Activated T-helper 1 cell treated with anti-CD3 and anti-CD28 coated beads, Interleukin-12 subunit alpha, Interleukin-12 subunit beta, Interleukin-2, Interleukin-4 antibody, amounts not matched to agents 30 ng/mL and 10 ng/mL and 1 ng/mL, durations not matched to agents 14 hours and 24 hours and 36 hours (primary cell): ENCODE results near the gene MX2. TPM values are rescaled to one million over a fixed set of nuclear protein-coding genes. Genes with fewer than 3 reads are reported as not detected.
A peak's percentile ranks its signal among the peaks of the same experiment; 100 is the strongest.

Source experiments
- DNase-seq: peaks from one replicate; pipeline ENCODE4 v3.0.0; 2021; ENCODE audit warnings: low spot score
- H3K27ac Mint-ChIP-seq: one replicate; pipeline ENCODE4 v1.8.0; 2021; ENCODE audit warnings: mild to moderate bottlenecking, mixed read lengths
- H3K27me3 Mint-ChIP-seq: one replicate; pipeline ENCODE4 v1.8.0; 2022; ENCODE audit warnings: mild to moderate bottlenecking, moderate library complexity, mixed read lengths; ENCODE audit not compliant: insufficient read depth
- H3K36me3 Mint-ChIP-seq: one replicate; pipeline ENCODE4 v1.8.0; 2021; ENCODE audit warnings: low read depth, mixed read lengths
- H3K4me1 Mint-ChIP-seq: one replicate; pipeline ENCODE4 v1.8.0; 2021; ENCODE audit warnings: low read depth, mixed read lengths
- H3K4me3 Mint-ChIP-seq: one replicate; pipeline ENCODE4 v1.8.0; 2021; ENCODE audit warnings: mild to moderate bottlenecking, moderate library complexity, mixed read lengths
- H3K9me3 Mint-ChIP-seq: one replicate; pipeline ENCODE4 v1.8.0; 2021; ENCODE audit warnings: mixed read lengths
- intact Hi-C: fragments of 100-400 bp; cut with micrococcal nuclease; formaldehyde crosslinking; loops from one replicate; pipeline ENCODE4 v1.15.1; 2024
- total RNA-seq: library from RNA; stranded (reverse); gene quantifications from 2 replicates; pipeline ENCODE4 v1.2.3, GENCODE V29; 2022

MX2 gene
- total RNA-seq, 1 donor from 2014 or later, result 8.2 TPM

GRCh38 chr21:41363370-41364270 is 1.8 kb downstream of the MX2 start:
- Mint-ChIP-seq H3K9me3 (no peaks in the 10 kb centered on the region), H3K36me3 (peaks cover 25% of the 10 kb centered on the region), H3K27me3 (no peaks in the 10 kb centered on the region), H3K4me1 (peaks cover 56% of the 10 kb centered on the region), H3K27ac (peak overlapping the region; percentile 98), H3K4me3 (peak overlapping the region; percentile 89)
- no peak for DNase-seq
- intact Hi-C loops, result loop anchor here (5.0 to 10.0 kb wide), 3 partner anchors 81 to 641 kb away; partner anchors contain the start of gene RIPK4

DNA sequence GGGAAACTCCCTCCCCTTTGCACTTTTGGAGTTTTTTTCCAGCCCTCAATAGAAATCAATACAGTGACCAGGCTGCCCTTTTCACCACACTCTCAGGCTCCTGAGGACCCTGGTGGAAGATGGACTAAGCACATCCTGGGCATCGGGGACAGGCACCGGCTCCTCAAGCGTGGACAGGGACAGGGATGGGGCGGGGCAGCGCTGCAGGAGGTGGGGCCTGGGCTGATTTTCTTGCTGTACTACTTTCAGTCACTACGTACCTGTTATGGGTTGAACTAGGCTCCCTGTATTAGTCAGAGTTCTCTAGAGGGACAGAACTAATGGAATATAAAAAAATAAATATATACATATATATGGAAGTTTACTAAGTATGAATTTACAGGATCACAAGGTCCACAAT is 2.5 kb downstream of the MX2 start:
- H3K9me3 Mint-ChIP-seq, result no peaks in the 10 kb centered on the region
- H3K4me1 Mint-ChIP-seq, result peaks cover 56% of the 10 kb centered on the region
- H3K27ac Mint-ChIP-seq, result no peak overlapping the region
- intact Hi-C loops, result loop anchor here (5.0 to 10.0 kb wide), 3 partner anchors 82 to 640 kb away; partner anchors contain the start of gene RIPK4
- peaks cover 25% of the 10 kb centered on the region for H3K36me3 Mint-ChIP-seq
- peak overlapping the region; percentile 89 for H3K4me3 Mint-ChIP-seq
- no peak for DNase-seq
- H3K27me3 Mint-ChIP-seq, result no peaks in the 10 kb centered on the region

DNA sequence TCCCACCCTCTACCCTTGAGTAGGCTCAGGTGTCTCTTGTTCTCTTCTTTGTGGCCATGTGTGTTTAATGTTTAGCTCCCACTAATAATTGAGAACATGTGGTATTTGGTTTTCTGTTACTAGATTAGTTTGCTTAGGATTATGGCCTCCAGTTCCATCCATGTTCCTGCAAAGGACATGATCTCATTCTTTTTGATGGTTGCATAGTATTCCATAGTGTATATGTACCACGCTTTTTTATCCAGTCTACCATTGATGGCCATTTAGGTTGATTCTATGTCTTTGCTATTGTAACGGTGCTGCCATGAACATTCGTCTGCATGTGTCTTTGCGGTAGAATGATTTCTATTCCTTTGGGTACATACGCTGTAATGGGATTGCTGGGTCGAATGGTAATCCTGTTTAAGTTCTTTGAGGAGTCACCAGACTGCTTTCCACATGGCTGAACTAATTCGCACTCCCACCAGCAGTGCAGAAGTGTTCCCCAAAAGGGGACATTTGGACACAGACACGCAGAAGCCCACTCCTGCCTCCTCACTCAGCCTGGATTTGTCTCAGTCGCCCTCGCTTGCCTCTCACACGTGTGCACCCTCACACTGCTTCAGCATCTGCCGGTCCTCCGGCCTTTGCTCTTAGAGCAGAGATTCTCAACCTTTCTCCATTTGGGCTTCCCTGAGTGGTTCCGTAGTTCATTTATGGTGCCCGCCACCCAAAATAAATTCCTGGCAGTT is 3.7 kb downstream of the MX2 start:
- H3K27me3 Mint-ChIP-seq, result no peaks in the 10 kb centered on the region
- peak overlapping the region; percentile 34 for H3K4me3 Mint-ChIP-seq
- peaks cover 64% of the 10 kb centered on the region for H3K4me1 Mint-ChIP-seq
- no peaks in the 10 kb centered on the region for H3K9me3 Mint-ChIP-seq
- H3K27ac Mint-ChIP-seq, result no peak overlapping the region
- no peak for DNase-seq
- peaks cover 32% of the 10 kb centered on the region for H3K36me3 Mint-ChIP-seq
- intact Hi-C loops, result loop anchor here (10.0 kb wide), 1 partner anchor 639 kb away; no protein-coding TSS in a partner anchor

- H3K27ac Mint-ChIP-seq, result peak overlapping the region; percentile 4
- intact Hi-C loops, result loop anchor here (10.0 kb wide), 1 partner anchor 638 kb away; no protein-coding TSS in a partner anchor
- H3K36me3 Mint-ChIP-seq, result peaks cover 36% of the 10 kb centered on the region
- no peak for DNase-seq
- no peaks in the 10 kb centered on the region for H3K27me3 Mint-ChIP-seq
- no peak overlapping the region for H3K4me3 Mint-ChIP-seq
- no peaks in the 10 kb centered on the region for H3K9me3 Mint-ChIP-seq
- H3K4me1 Mint-ChIP-seq, result peaks cover 67% of the 10 kb centered on the region
These were observed 4.8 kb downstream of the MX2 start for GRCh38 chr21:41366522-41367151.

DNA sequence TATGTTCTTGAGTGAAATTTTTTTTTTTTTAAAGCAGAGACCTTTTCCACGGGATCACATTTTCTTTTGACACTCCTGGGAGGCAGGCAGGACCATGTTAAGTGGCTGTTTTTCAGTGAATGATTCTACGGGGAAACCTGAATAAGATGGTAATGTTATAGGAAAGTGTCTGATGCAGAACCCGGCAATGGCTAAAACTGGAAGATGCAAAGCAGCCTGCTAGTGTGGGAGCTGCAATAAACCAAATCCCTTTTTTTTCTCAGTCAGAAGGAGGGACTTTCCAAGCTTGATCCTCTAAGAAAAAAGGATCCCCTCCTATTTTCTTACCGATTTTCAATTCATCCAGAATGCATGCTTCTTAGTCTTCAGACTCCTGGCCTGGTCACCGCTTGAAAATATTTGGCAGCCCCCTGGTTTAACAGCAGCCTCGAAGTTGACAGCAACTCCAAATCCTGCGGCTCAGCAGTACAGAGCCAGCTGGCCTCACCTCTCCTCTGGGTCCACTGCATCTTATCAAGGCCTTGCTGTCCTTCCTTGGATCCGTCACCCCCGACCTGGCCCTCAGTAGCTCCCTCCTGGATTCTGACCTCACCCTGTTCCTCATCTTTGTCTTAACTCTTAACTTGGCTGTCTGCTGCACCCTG is 5.6 kb downstream of the MX2 start:
- Mint-ChIP-seq H3K9me3 (no peaks in the 10 kb centered on the region), H3K27ac (no peak overlapping the region), H3K4me3 (no peak overlapping the region), H3K27me3 (no peaks in the 10 kb centered on the region), H3K4me1 (peaks cover 65% of the 10 kb centered on the region), H3K36me3 (peaks cover 35% of the 10 kb centered on the region)
- no peak for DNase-seq
- intact Hi-C loops, result loop anchor here (10.0 kb wide), 1 partner anchor 637 kb away; no protein-coding TSS in a partner anchor

- intact Hi-C loops, result loop anchor here (10.0 kb wide), 1 partner anchor 637 kb away; no protein-coding TSS in a partner anchor
These were observed 6.3 kb downstream of the MX2 start for GRCh38 chr21:41367945-41368734.

DNA sequence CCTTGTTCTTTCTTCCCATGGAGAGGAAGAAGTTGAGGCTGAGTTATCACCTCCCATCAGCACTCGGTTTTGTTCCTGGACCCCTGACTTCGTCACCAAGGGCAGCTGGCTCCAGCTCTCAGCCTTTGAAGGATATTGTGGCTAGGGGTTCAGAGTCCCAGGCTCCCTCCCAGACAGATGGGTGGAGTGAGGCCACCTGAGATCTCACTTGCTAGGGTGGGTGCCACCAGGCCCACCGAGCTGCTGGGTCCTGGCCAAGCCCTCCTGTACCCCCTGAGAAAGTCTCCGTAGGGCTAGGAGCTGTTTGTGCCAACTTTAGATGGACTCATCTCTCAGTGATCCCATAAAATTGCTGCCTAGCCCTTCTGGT is 6.9 kb downstream of the MX2 start:
- no peaks in the 10 kb centered on the region for H3K9me3 Mint-ChIP-seq
- H3K36me3 Mint-ChIP-seq, result peaks cover 33% of the 10 kb centered on the region
- peaks cover 54% of the 10 kb centered on the region for H3K4me1 Mint-ChIP-seq
- no peak for DNase-seq
- H3K27me3 Mint-ChIP-seq, result no peaks in the 10 kb centered on the region
- H3K27ac Mint-ChIP-seq, result peak overlapping the region; percentile 73
- H3K4me3 Mint-ChIP-seq, result no peak overlapping the region
- intact Hi-C loops, result loop anchor here (10.0 kb wide), 1 partner anchor 636 kb away; no protein-coding TSS in a partner anchor

More at GRCh38 chr21:41367945-41368734, 6.3 kb downstream of the MX2 start:
- Mint-ChIP-seq H3K27me3 (no peaks in the 10 kb centered on the region), H3K36me3 (peaks cover 35% of the 10 kb centered on the region), H3K4me1 (peaks cover 60% of the 10 kb centered on the region), H3K27ac (no peak overlapping the region), H3K9me3 (no peaks in the 10 kb centered on the region), H3K4me3 (no peak overlapping the region)
- no peak for DNase-seq

DNA sequence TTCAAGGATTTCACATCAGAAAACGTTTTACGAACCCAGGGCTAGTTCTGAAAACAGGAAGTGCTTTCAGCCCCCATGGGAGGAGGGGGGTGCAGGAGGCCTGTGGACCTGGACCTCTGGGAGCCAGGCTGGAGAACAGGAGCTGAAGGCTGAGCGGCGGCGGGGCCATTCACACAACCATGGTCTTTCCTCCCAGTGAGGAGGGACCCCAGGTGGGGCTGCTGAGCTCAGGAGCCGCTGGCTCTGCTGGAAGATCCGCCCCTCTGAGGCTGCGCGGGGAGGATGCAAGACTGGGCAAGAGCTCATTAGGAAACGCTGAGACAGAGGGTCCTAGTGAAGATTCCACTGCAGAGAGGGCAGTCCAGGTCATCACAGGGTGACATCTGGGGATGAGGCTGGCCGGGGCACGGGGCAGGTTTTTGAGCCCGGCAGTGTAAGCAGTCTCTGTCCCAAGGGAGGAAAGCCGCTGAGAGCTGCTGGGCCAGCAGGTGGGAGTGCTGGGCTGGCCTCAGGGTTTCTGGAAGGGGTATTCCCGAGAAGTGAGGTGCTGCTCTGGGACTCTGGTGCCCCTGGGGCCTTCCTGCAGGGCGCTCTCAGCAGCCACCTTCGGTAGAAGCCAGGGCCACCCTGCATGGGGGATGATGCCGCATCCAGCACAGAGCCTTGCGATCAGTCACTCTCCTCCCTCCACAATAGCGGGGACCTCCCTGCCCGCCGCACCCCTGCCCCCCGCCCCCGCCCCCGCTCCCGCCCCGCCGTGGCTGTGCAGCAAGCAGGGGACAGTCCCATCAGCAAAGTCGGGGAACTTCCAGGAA is 7.5 kb downstream of the MX2 start:
- no peaks in the 10 kb centered on the region for H3K9me3 Mint-ChIP-seq
- peaks cover 48% of the 10 kb centered on the region for H3K4me1 Mint-ChIP-seq
- intact Hi-C loops, result loop anchor here (10.0 kb wide), 1 partner anchor 635 kb away; no protein-coding TSS in a partner anchor
- DNase-seq, result no peak
- H3K4me3 Mint-ChIP-seq, result peak overlapping the region; percentile 73
- H3K27me3 Mint-ChIP-seq, result no peaks in the 10 kb centered on the region
- H3K36me3 Mint-ChIP-seq, result peaks cover 32% of the 10 kb centered on the region
- H3K27ac Mint-ChIP-seq, result peak overlapping the region; percentile 73

DNA sequence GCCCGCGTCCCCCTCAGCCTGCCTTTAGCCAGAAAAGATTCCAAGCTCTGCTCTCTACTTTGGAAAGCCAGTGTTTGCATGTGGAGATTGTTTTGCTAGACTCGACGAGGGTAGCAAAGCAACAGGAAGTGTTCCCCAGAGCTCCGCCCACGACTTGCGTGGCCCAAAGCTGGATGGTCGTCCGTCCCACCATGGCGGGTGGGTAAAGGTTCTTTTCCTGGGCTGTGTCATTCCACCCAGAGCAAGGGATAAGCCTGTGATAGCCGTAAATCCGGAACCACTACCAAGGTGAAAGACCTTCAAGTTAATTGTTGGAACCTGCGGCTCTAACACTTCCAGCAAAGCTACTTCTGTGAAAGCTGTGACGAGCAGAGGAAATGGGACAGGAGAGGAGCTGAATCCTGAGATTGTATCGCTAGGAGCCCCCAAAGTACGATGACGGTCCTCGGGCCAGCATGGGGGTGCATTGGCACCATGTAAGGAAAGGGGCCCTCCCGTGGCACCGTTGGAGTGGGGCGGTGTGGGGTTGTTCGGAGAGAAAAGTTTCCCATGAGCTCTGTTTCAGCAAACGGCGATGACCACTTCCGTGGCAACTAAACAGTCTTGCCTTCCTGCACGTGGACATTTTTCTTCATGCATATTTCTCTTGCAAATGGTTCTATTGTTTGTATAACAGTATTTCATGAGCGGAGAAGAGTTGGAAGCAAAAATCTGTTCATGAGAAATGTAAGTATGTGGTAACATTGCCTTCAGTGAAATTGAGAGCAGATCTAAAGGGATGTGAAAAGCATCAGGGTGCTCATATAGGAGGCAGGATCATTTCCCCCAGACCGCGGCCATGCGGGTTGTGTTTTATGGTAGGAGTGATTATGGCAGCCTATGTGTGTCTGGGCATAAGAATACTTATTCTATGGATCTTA is 8.4 kb downstream of the MX2 start:
- peaks cover 30% of the 10 kb centered on the region for H3K36me3 Mint-ChIP-seq
- H3K4me3 Mint-ChIP-seq, result peak overlapping the region; percentile 64
- H3K9me3 Mint-ChIP-seq, result no peaks in the 10 kb centered on the region
- peak; percentile 26 for DNase-seq
- peaks cover 47% of the 10 kb centered on the region for H3K4me1 Mint-ChIP-seq
- intact Hi-C loops, result loop anchor here (1.0 to 10.0 kb wide), 2 partner anchors 8 to 635 kb away; partner anchors contain the start of gene MX2
- H3K27ac Mint-ChIP-seq, result peak overlapping the region; percentile 69
- H3K27me3 Mint-ChIP-seq, result no peaks in the 10 kb centered on the region
